Smooth muscle cell (in vitro differentiated cells): ENCODE data around the gene SHISA6. TPM values are rescaled to one million over a fixed set of nuclear protein-coding genes. Genes with fewer than 3 reads are reported as not detected.

Source experiments
- DNase-seq: peaks from one replicate; lab custom pipeline; 2025; ENCODE audit not compliant: unreplicated experiment; lab: John Stamatoyannopoulos, UW
- H2AFZ ChIP-seq: fragments of 200-600 bp; sonication (generic); 2 replicates; pipeline ENCODE4 v1.6.0; 2016; ENCODE audit warnings: antibody characterized with exemption, low read depth, mild to moderate bottlenecking
- H3F3A ChIP-seq: fragments of 200-600 bp; sonication (generic); 2 replicates; pipeline ENCODE4 v1.6.0; 2017; ENCODE audit warnings: antibody characterized with exemption, low read depth
- H3K27ac ChIP-seq: fragments of 200-600 bp; sonication (generic); 2 replicates; pipeline ENCODE4 v1.5.1; 2016; ENCODE audit warnings: low read depth, mild to moderate bottlenecking
- H3K27me3 ChIP-seq: fragments of 200-600 bp; sonication (generic); 2 replicates; pipeline ENCODE4 v1.6.1; 2016; ENCODE audit warnings: low read depth, mild to moderate bottlenecking
- H3K36me3 ChIP-seq: fragments of 200-600 bp; sonication (generic); 2 replicates; pipeline ENCODE4 v1.5.1; 2016; ENCODE audit warnings: low read depth
- H3K4me1 ChIP-seq: fragments of 200-600 bp; sonication (generic); 2 replicates; pipeline ENCODE4 v1.5.1; 2016; ENCODE audit warnings: low read depth
- H3K4me2 ChIP-seq: fragments of 200-600 bp; sonication (generic); 2 replicates; pipeline ENCODE4 v1.6.0; 2016; ENCODE audit warnings: mild to moderate bottlenecking
- H3K4me3 ChIP-seq: fragments of 200-600 bp; sonication (generic); 2 replicates; pipeline ENCODE4 v1.5.1; 2016; ENCODE audit warnings: mild to moderate bottlenecking
- H3K79me2 ChIP-seq: fragments of 200-600 bp; sonication (generic); 2 replicates; pipeline ENCODE4 v1.6.0; 2016; ENCODE audit warnings: low read depth, mild to moderate bottlenecking
- H3K9ac ChIP-seq: fragments of 200-600 bp; sonication (generic); 2 replicates; pipeline ENCODE4 v1.6.0; 2016; ENCODE audit warnings: low read depth
- H3K9me3 ChIP-seq: fragments of 200-600 bp; sonication (generic); replicated peaks from 2 replicates; pipeline ENCODE4 v1.5.1; 2016; ENCODE audit warnings: low read depth
- H4K20me1 ChIP-seq: fragments of 200-600 bp; sonication (generic); 2 replicates; pipeline ENCODE4 v1.6.0; 2016; ENCODE audit warnings: low read depth
- WGBS: methylation state at CpG from one replicate; pipeline ENCODE4 v1.1.7; 2016; ENCODE audit warnings: low lambda C conversion rate; 5-methylcytosine and 5-hydroxymethylcytosine counted together
- polyA plus RNA-seq: library from polyadenylated mRNA; unstranded; fragments of >200 nt; fragmentation: Nextera tagmentation; extraction: Ambion mirVana; gene quantifications from 2 replicates; pipeline ENCODE4 v1.2.1, GENCODE V29; 2016
- total RNA-seq: library from RNA; depleted of rRNA; stranded (reverse); fragments of >200 nt; gene quantifications from 2 replicates; pipeline ENCODE4 v1.2.3, GENCODE V29; 2014
- TF ChIP-seq, protein P1 (sequence below): fragments of 200-600 bp; sonication (generic); IDR thresholded peaks from 2 replicates; pipeline ENCODE4 v1.5.1; 2017; ENCODE audit warnings: borderline replicate concordance, mild to moderate bottlenecking, antibody characterized with exemption; ENCODE audit not compliant: insufficient read depth, poor library complexity, severe bottlenecking

The SHISA6 gene
- total and polyA plus RNA-seq, 2 experiments from 2014 or later: 0.04 to 0.35 TPM

DNA sequence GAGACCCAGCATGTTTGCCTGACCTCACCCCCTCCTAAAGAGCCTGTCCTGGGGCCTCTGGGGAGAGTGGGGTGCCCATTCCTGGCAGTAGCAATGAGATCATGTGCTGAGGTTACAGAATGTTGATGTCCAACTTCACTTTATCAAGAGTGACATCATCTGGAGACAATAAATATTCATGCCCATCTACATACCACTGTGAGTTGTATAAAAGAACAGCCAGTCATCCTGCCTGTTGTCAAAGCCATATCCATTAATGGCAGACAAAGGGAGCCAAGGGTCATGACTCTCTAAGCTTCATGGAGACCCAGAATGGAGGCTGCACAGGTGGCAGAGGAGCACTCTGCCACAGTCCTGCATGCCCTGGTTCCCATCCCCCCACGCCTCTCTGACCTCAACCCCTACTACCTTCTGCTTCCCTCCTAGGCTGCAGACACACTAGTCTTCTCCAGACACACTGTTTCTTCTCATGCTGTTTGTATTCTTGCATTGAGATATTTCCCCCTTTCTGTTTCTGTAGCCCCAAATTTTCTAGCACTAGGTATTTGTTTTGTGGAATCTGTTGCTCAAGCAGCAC lies 27.1 kb downstream of the SHISA6 start:
- Histone ChIP-seq H3F3A (no peaks in the 10 kb centered on the region), H2AFZ (no peak overlapping the region), H3K9me3 (peaks cover 5% of the 10 kb centered on the region), H3K9ac (no peak overlapping the region), H3K79me2 (no peaks in the 10 kb centered on the region), H3K4me1 (no peaks in the 10 kb centered on the region), H3K27ac (no peak overlapping the region), H3K4me3 (no peak overlapping the region), H3K27me3 (no peaks in the 10 kb centered on the region), H3K36me3 (no peaks in the 10 kb centered on the region), H3K4me2 (no peak overlapping the region), H4K20me1 (no peaks in the 10 kb centered on the region)
- TF ChIP-seq, protein P1, sequence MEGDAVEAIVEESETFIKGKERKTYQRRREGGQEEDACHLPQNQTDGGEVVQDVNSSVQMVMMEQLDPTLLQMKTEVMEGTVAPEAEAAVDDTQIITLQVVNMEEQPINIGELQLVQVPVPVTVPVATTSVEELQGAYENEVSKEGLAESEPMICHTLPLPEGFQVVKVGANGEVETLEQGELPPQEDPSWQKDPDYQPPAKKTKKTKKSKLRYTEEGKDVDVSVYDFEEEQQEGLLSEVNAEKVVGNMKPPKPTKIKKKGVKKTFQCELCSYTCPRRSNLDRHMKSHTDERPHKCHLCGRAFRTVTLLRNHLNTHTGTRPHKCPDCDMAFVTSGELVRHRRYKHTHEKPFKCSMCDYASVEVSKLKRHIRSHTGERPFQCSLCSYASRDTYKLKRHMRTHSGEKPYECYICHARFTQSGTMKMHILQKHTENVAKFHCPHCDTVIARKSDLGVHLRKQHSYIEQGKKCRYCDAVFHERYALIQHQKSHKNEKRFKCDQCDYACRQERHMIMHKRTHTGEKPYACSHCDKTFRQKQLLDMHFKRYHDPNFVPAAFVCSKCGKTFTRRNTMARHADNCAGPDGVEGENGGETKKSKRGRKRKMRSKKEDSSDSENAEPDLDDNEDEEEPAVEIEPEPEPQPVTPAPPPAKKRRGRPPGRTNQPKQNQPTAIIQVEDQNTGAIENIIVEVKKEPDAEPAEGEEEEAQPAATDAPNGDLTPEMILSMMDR: no peak
- no peak for DNase-seq
- 71% methylated on average over 1 of the region's 1 CpG for WGBS

DNA sequence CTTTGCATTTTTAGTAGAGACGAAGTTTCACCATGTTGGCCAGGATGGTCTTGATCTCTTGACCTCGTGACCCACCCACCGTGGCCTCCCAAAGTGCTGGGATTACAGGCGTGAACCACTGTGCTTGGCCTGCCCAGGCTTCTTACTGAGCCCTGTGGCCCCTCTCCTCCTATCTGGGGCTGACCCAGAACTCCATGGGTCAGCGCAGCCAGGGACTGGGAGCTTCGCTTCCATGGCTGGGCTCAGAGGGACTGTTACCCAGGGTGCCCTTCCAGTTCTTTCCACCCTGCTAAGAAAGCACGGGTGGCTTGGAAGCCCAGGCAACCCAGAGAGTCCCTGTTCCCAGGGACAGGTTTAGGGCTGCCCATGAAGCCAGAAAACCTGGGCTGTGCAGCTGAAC lies 28.2 kb downstream of the SHISA6 start:
- Histone ChIP-seq H3K27me3 (no peaks in the 10 kb centered on the region), H3F3A (no peaks in the 10 kb centered on the region), H3K27ac (no peak overlapping the region), H3K36me3 (no peaks in the 10 kb centered on the region), H3K4me1 (no peaks in the 10 kb centered on the region), H2AFZ (no peak overlapping the region), H3K4me2 (no peak overlapping the region), H3K9me3 (peaks cover 4% of the 10 kb centered on the region), H4K20me1 (no peaks in the 10 kb centered on the region), H3K4me3 (no peak overlapping the region), H3K79me2 (no peaks in the 10 kb centered on the region), H3K9ac (no peak overlapping the region)
- WGBS: 94% methylated on average over 7 of the region's 7 CpGs
- TF ChIP-seq, protein P1: no peak
- no peak for DNase-seq

DNA sequence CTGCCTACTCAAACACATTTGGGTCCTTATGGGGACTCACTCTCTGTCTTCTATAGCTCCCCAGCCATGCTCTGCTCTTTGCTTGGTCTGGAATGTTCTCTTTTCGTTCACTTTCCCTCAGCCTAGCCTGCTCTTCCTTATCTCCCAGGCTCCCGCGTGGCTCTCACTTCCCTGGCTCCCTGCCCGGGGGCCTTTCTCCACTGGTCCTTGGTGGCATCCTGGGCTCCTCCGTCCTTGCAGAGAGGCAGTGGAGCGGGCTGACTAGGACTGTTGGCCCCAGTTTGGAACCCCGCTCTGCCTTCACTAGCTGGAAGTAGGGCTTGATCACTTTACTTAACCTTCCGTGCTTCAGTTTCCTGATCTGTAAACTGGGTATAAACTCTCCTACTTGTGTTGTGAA lies 31.2 kb downstream of the SHISA6 start:
- Histone ChIP-seq H2AFZ (no peak overlapping the region), H3K4me3 (no peak overlapping the region), H3K27me3 (no peaks in the 10 kb centered on the region), H3K9me3 (no peaks in the 10 kb centered on the region), H3K9ac (no peak overlapping the region), H3K27ac (no peak overlapping the region), H3F3A (no peaks in the 10 kb centered on the region), H3K79me2 (no peaks in the 10 kb centered on the region), H3K36me3 (no peaks in the 10 kb centered on the region), H4K20me1 (no peaks in the 10 kb centered on the region), H3K4me2 (no peak overlapping the region), H3K4me1 (no peaks in the 10 kb centered on the region)
- WGBS: 86% methylated on average over 8 of the region's 8 CpGs
- no peak for DNase-seq
- TF ChIP-seq, protein P1: no peak

DNA sequence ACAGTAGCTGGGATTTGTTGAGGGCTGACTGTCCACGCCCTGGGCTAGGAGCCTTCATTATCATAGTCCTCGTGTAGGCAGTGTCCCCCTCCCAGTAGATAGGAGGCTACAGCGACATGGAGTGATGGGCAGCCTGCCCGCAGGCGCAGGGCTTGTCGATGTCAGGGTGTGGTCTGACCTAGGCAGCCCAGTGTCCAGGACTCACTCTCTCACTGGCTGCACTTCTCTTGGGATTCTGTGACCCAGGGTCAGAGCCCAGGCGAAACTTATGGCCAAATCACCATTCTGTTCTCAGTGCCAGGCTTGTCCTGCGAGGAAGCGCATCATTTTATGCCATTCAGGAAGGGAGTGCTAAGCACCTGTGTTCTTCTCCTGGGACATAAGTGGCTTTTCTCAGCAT lies 32.6 kb downstream of the SHISA6 start:
- TF ChIP-seq, protein P1: no peak
- H3K9ac ChIP-seq: no peak overlapping the region
- no peaks in the 10 kb centered on the region for H3K4me1 ChIP-seq
- H3K79me2 ChIP-seq: no peaks in the 10 kb centered on the region
- H4K20me1 ChIP-seq: no peaks in the 10 kb centered on the region
- H3K27me3 ChIP-seq: no peaks in the 10 kb centered on the region
- no peaks in the 10 kb centered on the region for H3K36me3 ChIP-seq
- 90% methylated on average over 9 of the region's 9 CpGs for WGBS
- H2AFZ ChIP-seq: no peak overlapping the region
- H3K4me2 ChIP-seq: no peak overlapping the region
- H3K27ac ChIP-seq: no peak overlapping the region
- DNase-seq: no peak
- H3F3A ChIP-seq: no peaks in the 10 kb centered on the region
- H3K4me3 ChIP-seq: no peak overlapping the region
- no peaks in the 10 kb centered on the region for H3K9me3 ChIP-seq
